Osteocyte (in vitro differentiated cells): ENCODE data around the gene LILRB4. TPM values are rescaled to one million over a fixed set of nuclear protein-coding genes. Genes with fewer than 3 reads are reported as not detected.
"Not testable (repeated sequence)": the region's sequence is repeated elsewhere in the genome, so short reads cannot be mapped to it uniquely, and the experiment has no call there.

Experiments used
- DNase-seq: peaks from one replicate; pipeline ENCODE4 v3.0.0; 2021; ENCODE audit warnings: mixed read lengths; ENCODE audit not compliant: unreplicated experiment; ENCODE audit errors: extremely low spot score
- H3K27ac Mint-ChIP-seq: one replicate; pipeline ENCODE4 v1.8.0; 2021; ENCODE audit warnings: mild to moderate bottlenecking, mixed read lengths; ENCODE audit not compliant: unreplicated experiment
- H3K27me3 Mint-ChIP-seq: one replicate; pipeline ENCODE4 v1.8.0; 2021; ENCODE audit warnings: mixed read lengths; ENCODE audit not compliant: unreplicated experiment
- H3K36me3 Mint-ChIP-seq: one replicate; pipeline ENCODE4 v1.8.0; 2021; ENCODE audit warnings: mixed read lengths; ENCODE audit not compliant: unreplicated experiment
- H3K4me1 Mint-ChIP-seq: one replicate; pipeline ENCODE4 v1.8.0; 2021; ENCODE audit warnings: mixed read lengths; ENCODE audit not compliant: unreplicated experiment
- H3K4me3 Mint-ChIP-seq: one replicate; pipeline ENCODE4 v1.8.0; 2021; ENCODE audit warnings: mild to moderate bottlenecking, moderate library complexity, mixed read lengths; ENCODE audit not compliant: unreplicated experiment
- H3K9me3 Mint-ChIP-seq: one replicate; pipeline ENCODE4 v1.8.0; 2021; ENCODE audit warnings: mixed read lengths; ENCODE audit not compliant: unreplicated experiment
- microRNA-seq: library from miRNA; unstranded; fragments of <30 nt; microRNA quantifications from one replicate; pipeline ENCODE4 v1.1.0, GENCODE V29; 2020; ENCODE audit not compliant: unreplicated experiment
- total RNA-seq: library from RNA; stranded (reverse); gene quantifications from 2 replicates; pipeline ENCODE4 v1.2.1, GENCODE V29; 2021
- TF ChIP-seq, protein P1 (sequence below): fragments of 200-600 bp; sonication (generic); IDR thresholded peaks from 2 replicates; pipeline ENCODE4 v1.5.0; 2021; ENCODE audit warnings: antibody characterized with exemption, mild to moderate bottlenecking, moderate library complexity

LILRB4 gene
- total RNA-seq, 1 donor from 2014 or later = not detected

DNA sequence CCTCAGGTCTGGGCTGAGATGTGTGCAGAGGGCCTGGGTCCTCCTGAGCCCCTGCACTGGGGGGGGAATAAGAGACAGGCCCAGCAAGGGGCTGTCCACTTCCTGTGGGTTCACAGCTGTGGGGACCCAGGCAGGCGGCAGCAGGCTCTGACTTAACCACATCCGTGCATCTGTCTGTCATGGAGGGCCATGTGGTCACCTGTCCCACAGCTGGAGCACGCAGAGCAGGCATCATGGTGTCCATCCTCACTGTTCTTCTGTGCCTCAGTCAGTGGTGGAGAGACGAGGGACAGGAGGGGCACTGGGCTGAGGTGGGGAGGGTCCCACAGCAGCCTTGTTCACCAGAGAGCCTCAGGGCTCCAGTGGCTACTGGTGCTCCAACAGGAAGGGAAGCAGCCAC is 45.2 kb downstream of the LILRB4 start:
- H3K36me3 Mint-ChIP-seq = no peaks in the 10 kb centered on the region
- no peaks in the 10 kb centered on the region for H3K4me1 Mint-ChIP-seq
- peaks cover 24% of the 10 kb centered on the region for H3K9me3 Mint-ChIP-seq
- peak; percentile 72 for DNase-seq
- H3K4me3 Mint-ChIP-seq = no peak overlapping the region
- H3K27me3 Mint-ChIP-seq = no peaks in the 10 kb centered on the region
- TF ChIP-seq, protein P1, sequence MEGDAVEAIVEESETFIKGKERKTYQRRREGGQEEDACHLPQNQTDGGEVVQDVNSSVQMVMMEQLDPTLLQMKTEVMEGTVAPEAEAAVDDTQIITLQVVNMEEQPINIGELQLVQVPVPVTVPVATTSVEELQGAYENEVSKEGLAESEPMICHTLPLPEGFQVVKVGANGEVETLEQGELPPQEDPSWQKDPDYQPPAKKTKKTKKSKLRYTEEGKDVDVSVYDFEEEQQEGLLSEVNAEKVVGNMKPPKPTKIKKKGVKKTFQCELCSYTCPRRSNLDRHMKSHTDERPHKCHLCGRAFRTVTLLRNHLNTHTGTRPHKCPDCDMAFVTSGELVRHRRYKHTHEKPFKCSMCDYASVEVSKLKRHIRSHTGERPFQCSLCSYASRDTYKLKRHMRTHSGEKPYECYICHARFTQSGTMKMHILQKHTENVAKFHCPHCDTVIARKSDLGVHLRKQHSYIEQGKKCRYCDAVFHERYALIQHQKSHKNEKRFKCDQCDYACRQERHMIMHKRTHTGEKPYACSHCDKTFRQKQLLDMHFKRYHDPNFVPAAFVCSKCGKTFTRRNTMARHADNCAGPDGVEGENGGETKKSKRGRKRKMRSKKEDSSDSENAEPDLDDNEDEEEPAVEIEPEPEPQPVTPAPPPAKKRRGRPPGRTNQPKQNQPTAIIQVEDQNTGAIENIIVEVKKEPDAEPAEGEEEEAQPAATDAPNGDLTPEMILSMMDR = no peak
- no peak overlapping the region for H3K27ac Mint-ChIP-seq

DNA sequence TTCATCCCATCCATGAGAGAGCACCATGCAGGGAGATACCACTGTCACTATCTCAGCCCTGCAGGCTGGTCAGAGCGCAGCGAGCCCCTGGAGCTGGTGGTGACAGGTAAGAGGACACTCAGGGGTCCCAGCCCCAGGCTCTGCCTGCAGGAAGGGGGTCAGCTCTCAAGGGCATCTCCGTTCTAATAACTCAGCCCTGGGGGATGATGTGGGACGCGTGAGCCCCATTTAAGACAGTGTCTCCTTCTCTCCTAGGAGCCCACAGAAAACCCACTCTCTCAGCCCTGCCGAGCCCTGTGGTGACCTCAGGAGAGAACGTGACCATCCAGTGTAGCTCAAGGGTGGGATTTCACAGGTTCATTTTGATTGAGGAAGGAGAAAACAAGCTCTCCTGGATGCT is 46.0 kb downstream of the LILRB4 start:
- Mint-ChIP-seq H3K36me3 (no peaks in the 10 kb centered on the region), H3K4me3 (no peak overlapping the region), H3K4me1 (no peaks in the 10 kb centered on the region), H3K27me3 (no peaks in the 10 kb centered on the region), H3K9me3 (peaks cover 21% of the 10 kb centered on the region), H3K27ac (no peak overlapping the region)
- TF ChIP-seq, protein P1 = no peak
- DNase-seq = peak; percentile 69

DNA sequence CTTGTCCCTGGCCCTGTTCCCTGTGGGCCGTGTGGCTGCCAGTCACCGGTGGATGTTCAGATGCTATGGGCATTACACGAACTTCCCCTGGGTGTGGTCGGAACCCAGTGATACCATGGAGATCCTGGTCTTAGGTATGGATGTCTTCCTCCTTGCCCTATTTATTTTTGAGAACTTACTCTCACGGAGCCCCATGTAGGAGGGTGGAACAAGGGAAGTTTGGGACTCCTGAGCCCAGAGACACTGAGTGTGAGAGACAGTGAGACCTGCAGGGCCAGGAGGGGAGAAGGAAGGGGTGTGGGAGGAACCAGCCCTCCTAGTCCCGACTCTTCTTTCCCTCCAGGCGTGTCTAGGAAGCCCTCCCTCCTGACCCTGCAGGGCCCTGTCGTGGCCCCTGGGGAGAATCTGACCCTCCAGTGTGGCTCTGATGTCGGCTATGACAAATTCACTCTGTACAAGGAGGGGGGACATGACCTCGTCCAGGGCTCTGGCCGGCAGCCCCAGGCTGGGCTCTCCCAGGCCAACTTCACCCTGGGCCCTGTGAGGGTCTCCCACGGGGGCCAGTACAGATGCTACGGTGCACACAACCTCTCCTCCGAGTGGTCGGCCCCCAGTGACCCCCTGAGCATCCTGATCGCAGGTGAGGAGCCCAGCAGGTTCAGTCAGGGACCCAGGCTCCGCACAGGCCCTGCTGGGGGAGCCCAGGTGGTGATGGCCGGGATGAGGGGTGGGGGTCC is 46.6 kb downstream of the LILRB4 start:
- peaks cover 15% of the 10 kb centered on the region for H3K9me3 Mint-ChIP-seq

DNA sequence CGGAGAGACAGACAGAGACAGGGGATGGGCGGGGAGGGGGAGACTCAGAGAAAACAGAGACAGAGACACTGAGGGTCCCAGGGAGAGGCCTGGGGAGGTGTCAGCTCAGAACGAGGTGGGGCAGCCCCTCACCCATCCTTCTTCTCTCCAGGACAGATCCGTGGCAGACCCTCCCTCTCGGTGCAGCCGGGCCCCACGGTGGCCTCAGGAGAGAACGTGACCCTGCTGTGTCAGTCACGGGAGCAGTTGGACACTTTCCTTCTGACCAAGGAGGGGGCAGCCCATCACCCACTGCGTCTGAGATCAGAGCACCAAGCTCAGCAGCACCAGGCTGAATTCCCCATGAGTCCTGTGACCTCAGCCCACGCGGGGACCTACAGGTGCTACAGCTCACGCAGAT is 47.2 kb downstream of the LILRB4 start:
- not testable (repeated sequence) for H3K36me3 Mint-ChIP-seq, H3K4me3 Mint-ChIP-seq, DNase-seq, H3K4me1 Mint-ChIP-seq, H3K27me3 Mint-ChIP-seq, H3K27ac Mint-ChIP-seq
- H3K9me3 Mint-ChIP-seq = peaks cover 10% of the 10 kb centered on the region

More for the DNA sequence above, 46.6 kb downstream of the LILRB4 start:
- H3K27me3 Mint-ChIP-seq = no peaks in the 10 kb centered on the region
- H3K4me3 Mint-ChIP-seq = no peak overlapping the region
- TF ChIP-seq, protein P1 = no peak
- H3K4me1 Mint-ChIP-seq = no peaks in the 10 kb centered on the region
- no peak overlapping the region for H3K27ac Mint-ChIP-seq
- H3K36me3 Mint-ChIP-seq = no peaks in the 10 kb centered on the region
- peak; percentile 79 for DNase-seq

Small RNA genes lying within 50 kb of the gene (microRNA-seq; reads per million reads assigned to microRNA genes)
- not detected for gene MIR8061

Other genes with a start within 250 kb of the LILRB4 start
- gene TTYH1, start 247.5 kb upstream of the LILRB4 start, total RNA-seq = not detected in 2 replicates
- 145 and 192 TPM in 2 replicates for gene LENG8, start 213.8 kb upstream of the LILRB4 start, total RNA-seq
- gene LENG9, start 199.2 kb upstream of the LILRB4 start, total RNA-seq = 11.0 and 11.1 TPM in 2 replicates
- 72.4 and 85.4 TPM in 2 replicates for gene CDC42EP5, start 189.7 kb upstream of the LILRB4 start, total RNA-seq
- gene LAIR2, start 160.2 kb upstream of the LILRB4 start, total RNA-seq = not detected in 2 replicates
- gene LILRA2, start 89.2 kb upstream of the LILRB4 start, total RNA-seq = not detected in 2 replicates
- not detected in 2 replicates for gene LILRA1, start 69.4 kb upstream of the LILRB4 start, total RNA-seq
- not detected in 2 replicates for gene LILRB1, start 32.5 kb upstream of the LILRB4 start, total RNA-seq
- gene KIR3DL3, start 61.5 kb downstream of the LILRB4 start, total RNA-seq = not detected in 2 replicates
- not detected in 2 replicates for gene KIR2DL3, start 75.5 kb downstream of the LILRB4 start, total RNA-seq
- gene KIR2DL1, start 106.8 kb downstream of the LILRB4 start, total RNA-seq = not detected in 2 replicates
- not detected in 2 replicates for gene KIR2DL4, start 140.6 kb downstream of the LILRB4 start, total RNA-seq
- not detected in 2 replicates for gene KIR3DL1, start 153.5 kb downstream of the LILRB4 start, total RNA-seq
- not detected in 2 replicates for gene KIR2DS4, start 169.7 kb downstream of the LILRB4 start, total RNA-seq
- gene KIR3DL2, start 187.5 kb downstream of the LILRB4 start, total RNA-seq = not detected in 2 replicates
- gene FCAR, start 211.2 kb downstream of the LILRB4 start, total RNA-seq = not detected in 2 replicates
- gene NCR1, start 243.2 kb downstream of the LILRB4 start, total RNA-seq = not detected in 2 replicates